Renal cortical epithelial cell (primary cell): ENCODE results near the gene MYRF. TPM values are rescaled to one million over a fixed set of nuclear protein-coding genes. Genes with fewer than 3 reads are reported as not detected.

Source experiments
- DNase-seq: peaks from one replicate; pipeline ENCODE4 v3.0.0-alpha.2; 2011; ENCODE audit warnings: low read depth
- total RNA-seq: library from RNA; depleted of rRNA; stranded (reverse); fragments of >200 nt; gene quantifications from 2 replicates; pipeline ENCODE4 v1.2.3, GENCODE V29; 2014

MYRF gene
- total RNA-seq, 1 donor from 2014 or later: 20.0 TPM

GRCh38 chr11:61817471-61818202 lies 65.2 kb downstream of the MYRF start:
- no peak for DNase-seq

GRCh38 chr11:61820174-61820573 lies 67.7 kb downstream of the MYRF start:
- DNase-seq: peak; percentile 72

- DNase-seq: no peak
Measured at GRCh38 chr11:61826930-61827570, 74.6 kb downstream of the MYRF start.

GRCh38 chr11:61827571-61828378 lies 75.3 kb downstream of the MYRF start, which contains the start of gene FADS2:
Gene FADS2, plus strand, starts transcription at chr11:61828300. Its CDS starts 91 bp downstream, at chr11:61828391.
- peak; percentile 78 for DNase-seq

- no peak for DNase-seq
Measured at GRCh38 chr11:61828379-61828628, 75.9 kb downstream of the MYRF start.

- peak; percentile 22 for DNase-seq
Measured at GRCh38 chr11:61828629-61829407, 76.4 kb downstream of the MYRF start.

- DNase-seq: no peak
Measured at GRCh38 chr11:61829806-61830205, 77.4 kb downstream of the MYRF start.

- DNase-seq: no peak
Measured at GRCh38 chr11:61830237-61831105, 78.0 kb downstream of the MYRF start.

- DNase-seq: no peak
Measured at GRCh38 chr11:61832207-61832606, 79.8 kb downstream of the MYRF start.

- DNase-seq: no peak
Measured at GRCh38 chr11:61832754-61833153, 80.3 kb downstream of the MYRF start.

GRCh38 chr11:61833471-61833870 lies 81.0 kb downstream of the MYRF start:
- no peak for DNase-seq

GRCh38 chr11:61833926-61834277 lies 81.5 kb downstream of the MYRF start:
- DNase-seq: no peak

GRCh38 chr11:61834278-61835048 lies 82.0 kb downstream of the MYRF start:
- peak; percentile 30 for DNase-seq

- no peak for DNase-seq
Measured at GRCh38 chr11:61836193-61836592, 83.8 kb downstream of the MYRF start.

- no peak for DNase-seq
Measured at GRCh38 chr11:61837411-61838005, 85.1 kb downstream of the MYRF start.

Other genes starting within 250 kb of the MYRF start
- 0.15 TPM in 1 of 2 replicates, not detected in the other for gene LRRC10B, start 243.9 kb upstream of the MYRF start, total RNA-seq
- gene SYT7, start 171.6 kb upstream of the MYRF start, total RNA-seq: 0.35 TPM in 1 of 2 replicates, not detected in the other
- gene DAGLA, start 72.2 kb upstream of the MYRF start, total RNA-seq: 1.7 and 6.8 TPM in 2 replicates
- gene TMEM258, start 40.0 kb downstream of the MYRF start, total RNA-seq: 18.3 and 38.9 TPM in 2 replicates
- gene FEN1, start 40.3 kb downstream of the MYRF start, total RNA-seq: 12.1 and 35.6 TPM in 2 replicates
- gene FADS1, start 64.4 kb downstream of the MYRF start, total RNA-seq: 35.8 and 84.6 TPM in 2 replicates
- 37.7 and 199 TPM in 2 replicates for gene FADS2, start 75.7 kb downstream of the MYRF start, total RNA-seq
- gene FADS3, start 138.9 kb downstream of the MYRF start, total RNA-seq: 181 and 200 TPM in 2 replicates
- 0.35 and 0.75 TPM in 2 replicates for gene RAB3IL1, start 164.9 kb downstream of the MYRF start, total RNA-seq
- 1.1 and 1.4 TPM in 2 replicates for gene BEST1, start 197.7 kb downstream of the MYRF start, total RNA-seq
- 821 and 5,018 TPM in 2 replicates for gene FTH1, start 215.0 kb downstream of the MYRF start, total RNA-seq